DOHH2 (cell line): ENCODE results near the gene ANK2.

Experiments used
- CTCF ChIP-seq: fragments of 200-600 bp; sonication (generic); IDR thresholded peaks from one replicate; pipeline ENCODE4 v1.5.1; 2014; ENCODE audit warnings: antibody characterized with exemption, mild to moderate bottlenecking, low read depth, low read length; ENCODE audit not compliant: poor library complexity, severe bottlenecking
- EZH2phosphoT487 ChIP-seq: fragments of 200-600 bp; sonication (generic); IDR thresholded peaks from 2 replicates; pipeline ENCODE4 v1.6.1; 2017; ENCODE audit warnings: borderline replicate concordance, mild to moderate bottlenecking, antibody characterized with exemption, low read length, moderate library complexity, mixed read lengths

- TF ChIP-seq CTCF = no peak
- TF ChIP-seq EZH2phosphoT487 = no peak
Measured at GRCh38 chr4:113109106-113109718, 59.8 kb downstream of the ANK2 start.
